HG03175 (cell line): Measurements from ENCODE around the gene ADGRG6.

Source experiments
- ATAC-seq: cut with Tn5 transposase; IDR thresholded peaks from one replicate; pipeline ENCODE4 v1.9.1; 2021; ENCODE audit warnings: mild to moderate bottlenecking, moderate library complexity; ENCODE audit not compliant: unreplicated experiment

ADGRG6 gene

GRCh38 chr6:142474531-142475289 lies 172.9 kb downstream of the ADGRG6 start:
- ATAC-seq: peak; percentile 66

GRCh38 chr6:142476452-142476851 lies 174.6 kb downstream of the ADGRG6 start:
- ATAC-seq: no peak

- peak; percentile 38 for ATAC-seq
Observed at GRCh38 chr6:142478117-142478516, 176.3 kb downstream of the ADGRG6 start.

DNA sequence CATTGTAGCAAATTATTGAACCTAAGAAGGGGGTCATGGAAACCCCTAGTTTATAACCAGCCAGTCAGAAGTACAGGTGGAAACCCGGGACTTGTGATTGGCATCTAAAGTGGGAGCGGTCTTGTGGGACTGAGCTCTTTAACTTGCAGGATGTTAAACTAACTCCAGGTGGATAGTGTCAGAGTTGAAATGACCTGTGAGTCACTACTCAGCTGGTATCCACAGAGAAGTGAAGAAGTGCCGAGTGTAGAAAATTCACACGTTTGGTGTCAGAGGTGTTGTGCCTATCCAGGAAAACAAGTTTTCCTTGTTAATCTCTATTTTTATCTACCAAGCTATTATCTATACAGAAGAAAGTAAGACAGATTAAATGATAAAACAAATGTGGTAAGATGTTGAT lies 179.7 kb downstream of the ADGRG6 start:
- no peak for ATAC-seq

DNA sequence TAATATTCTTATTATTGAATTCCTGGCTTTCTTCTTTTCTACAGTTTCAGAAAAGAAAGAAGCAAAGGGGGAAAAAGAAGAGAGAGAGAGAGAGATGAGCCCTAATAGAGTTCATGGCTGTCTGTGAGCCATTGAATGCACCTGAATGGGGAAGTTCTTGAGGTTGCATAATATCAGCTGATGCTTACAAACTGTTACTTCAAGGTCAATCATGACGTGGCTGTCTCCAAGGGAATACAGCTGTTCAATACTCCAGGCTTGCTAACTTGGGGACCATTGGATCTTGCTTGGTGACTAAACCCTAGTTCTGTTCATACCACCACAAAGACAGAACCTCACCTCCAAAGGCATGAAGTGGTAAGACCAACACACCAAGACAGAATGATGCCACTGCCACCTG lies 180.4 kb downstream of the ADGRG6 start:
- no peak for ATAC-seq

GRCh38 chr6:142482974-142483373 lies 181.2 kb downstream of the ADGRG6 start:
- ATAC-seq: no peak

GRCh38 chr6:142485256-142485655 lies 183.4 kb downstream of the ADGRG6 start:
- no peak for ATAC-seq

GRCh38 chr6:142489722-142490610 lies 188.2 kb downstream of the ADGRG6 start:
- ATAC-seq: no peak
